ENCODE data around the gene PRKN.

Gene PRKN

DNA sequence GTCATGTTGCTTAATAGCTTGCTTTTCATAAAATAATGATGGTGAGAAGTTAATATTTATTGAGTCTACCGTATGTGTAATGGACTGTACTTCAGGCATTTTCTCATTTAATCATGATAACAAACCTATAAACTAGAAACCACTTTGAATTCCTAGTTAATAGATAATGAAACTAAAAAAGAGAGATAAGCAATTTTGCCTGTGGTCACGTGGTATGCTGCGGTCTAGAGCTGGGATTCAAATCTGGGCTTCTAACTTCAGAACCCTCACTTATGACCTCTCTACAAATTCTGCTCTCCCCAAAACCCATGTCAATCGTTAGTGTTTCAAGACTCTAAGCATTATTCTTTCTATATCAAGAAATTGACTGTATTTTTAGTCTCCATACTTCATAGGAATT lies 700.7 kb downstream of the PRKN start:
- no peaks in the 10 kb centered on the region for H3K36me3 ChIP-seq
- intact Hi-C loops (cut with DNase I; ENCODE audit: low total_unique reads): no loop called here
- no peaks in the 10 kb centered on the region for H3K4me1 ChIP-seq
- TF ChIP-seq, protein P1, sequence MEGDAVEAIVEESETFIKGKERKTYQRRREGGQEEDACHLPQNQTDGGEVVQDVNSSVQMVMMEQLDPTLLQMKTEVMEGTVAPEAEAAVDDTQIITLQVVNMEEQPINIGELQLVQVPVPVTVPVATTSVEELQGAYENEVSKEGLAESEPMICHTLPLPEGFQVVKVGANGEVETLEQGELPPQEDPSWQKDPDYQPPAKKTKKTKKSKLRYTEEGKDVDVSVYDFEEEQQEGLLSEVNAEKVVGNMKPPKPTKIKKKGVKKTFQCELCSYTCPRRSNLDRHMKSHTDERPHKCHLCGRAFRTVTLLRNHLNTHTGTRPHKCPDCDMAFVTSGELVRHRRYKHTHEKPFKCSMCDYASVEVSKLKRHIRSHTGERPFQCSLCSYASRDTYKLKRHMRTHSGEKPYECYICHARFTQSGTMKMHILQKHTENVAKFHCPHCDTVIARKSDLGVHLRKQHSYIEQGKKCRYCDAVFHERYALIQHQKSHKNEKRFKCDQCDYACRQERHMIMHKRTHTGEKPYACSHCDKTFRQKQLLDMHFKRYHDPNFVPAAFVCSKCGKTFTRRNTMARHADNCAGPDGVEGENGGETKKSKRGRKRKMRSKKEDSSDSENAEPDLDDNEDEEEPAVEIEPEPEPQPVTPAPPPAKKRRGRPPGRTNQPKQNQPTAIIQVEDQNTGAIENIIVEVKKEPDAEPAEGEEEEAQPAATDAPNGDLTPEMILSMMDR (IDR thresholded peaks at IDR 0.05): no peak
- DNase-seq: no peak
- H3K9me3 ChIP-seq: no peaks in the 10 kb centered on the region
- no peak overlapping the region for H3K4me3 ChIP-seq
- H3K27ac ChIP-seq: no peak overlapping the region
- no peaks in the 10 kb centered on the region for H3K27me3 ChIP-seq

DNA sequence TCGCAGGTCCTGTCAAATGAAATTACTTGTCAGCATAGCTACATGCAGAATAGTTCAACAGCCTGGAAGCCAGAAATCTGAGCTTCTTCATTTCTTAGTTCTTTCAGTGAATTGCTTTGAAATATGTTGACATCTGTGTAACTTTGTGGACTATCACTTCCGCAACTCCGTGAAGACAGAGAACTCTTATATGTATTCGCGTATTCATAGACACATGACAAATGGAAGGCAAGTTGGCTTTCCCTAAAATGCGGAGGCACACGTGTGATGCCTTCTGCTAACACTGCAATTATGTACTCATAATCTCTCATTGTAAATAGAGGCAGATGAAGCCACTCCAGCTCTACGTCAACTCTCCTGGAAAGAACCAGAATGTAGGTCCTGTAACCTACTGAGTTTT lies 701.5 kb downstream of the PRKN start:
- Histone ChIP-seq H3K4me3 (no peak overlapping the region), H3K36me3 (no peaks in the 10 kb centered on the region), H3K27ac (no peak overlapping the region), H3K4me1 (no peaks in the 10 kb centered on the region), H3K9me3 (no peaks in the 10 kb centered on the region), H3K27me3 (no peaks in the 10 kb centered on the region)
- TF ChIP-seq, protein P1 (IDR thresholded peaks at IDR 0.05): no peak
- DNase-seq: no peak
- intact Hi-C loops (cut with DNase I; ENCODE audit: low total_unique reads): no loop called here

DNA sequence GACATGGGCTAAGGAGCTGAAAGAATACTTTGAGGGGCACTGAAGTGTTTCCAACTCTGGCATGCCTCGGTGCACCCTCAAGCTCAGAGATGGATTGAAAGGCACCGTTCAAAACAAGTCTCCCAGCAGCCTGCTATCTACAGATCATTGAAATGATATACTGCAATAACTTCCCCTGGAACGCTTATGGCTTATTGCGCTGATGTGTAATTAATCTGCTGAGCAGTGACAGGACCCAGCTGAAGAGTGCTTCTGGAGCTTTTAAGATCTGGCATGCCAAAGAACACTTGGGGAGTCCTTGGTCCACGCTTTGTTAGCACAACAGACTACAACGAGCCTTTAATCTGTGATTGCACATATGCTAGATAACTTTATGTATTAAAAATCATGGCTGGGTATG lies 708.2 kb downstream of the PRKN start:
- intact Hi-C loops (cut with DNase I; ENCODE audit: low total_unique reads): no loop called here
- DNase-seq: no peak
- Histone ChIP-seq H3K9me3 (no peaks in the 10 kb centered on the region), H3K4me3 (no peak overlapping the region), H3K27me3 (no peaks in the 10 kb centered on the region), H3K27ac (no peak overlapping the region), H3K36me3 (no peaks in the 10 kb centered on the region), H3K4me1 (no peaks in the 10 kb centered on the region)
- TF ChIP-seq, protein P1 (IDR thresholded peaks at IDR 0.05): no peak

DNA sequence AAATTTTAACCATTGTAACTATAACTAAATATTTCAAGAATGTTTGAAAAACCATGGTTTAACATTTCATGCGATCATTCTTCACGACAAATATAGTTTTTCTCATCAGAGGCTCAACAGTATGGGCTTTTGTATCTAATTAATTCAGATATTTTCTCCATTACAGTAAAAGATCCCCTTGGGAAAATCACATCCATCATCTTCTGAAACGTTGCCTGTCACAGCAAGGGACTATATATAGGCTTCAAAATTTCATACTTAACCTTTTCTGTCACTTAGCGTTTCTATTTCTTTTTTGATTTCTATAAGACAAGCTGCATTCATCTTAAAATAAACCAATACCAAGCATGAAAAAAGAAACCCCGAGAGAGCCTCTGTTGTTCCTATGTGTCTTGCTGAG lies 710.0 kb downstream of the PRKN start:
- no peak for DNase-seq
- Histone ChIP-seq H3K4me3 (no peak overlapping the region), H3K9me3 (no peaks in the 10 kb centered on the region), H3K36me3 (no peaks in the 10 kb centered on the region), H3K4me1 (no peaks in the 10 kb centered on the region), H3K27ac (no peak overlapping the region), H3K27me3 (no peaks in the 10 kb centered on the region)
- intact Hi-C loops (cut with DNase I; ENCODE audit: low total_unique reads): no loop called here
- TF ChIP-seq, protein P1 (IDR thresholded peaks at IDR 0.05): no peak

DNA sequence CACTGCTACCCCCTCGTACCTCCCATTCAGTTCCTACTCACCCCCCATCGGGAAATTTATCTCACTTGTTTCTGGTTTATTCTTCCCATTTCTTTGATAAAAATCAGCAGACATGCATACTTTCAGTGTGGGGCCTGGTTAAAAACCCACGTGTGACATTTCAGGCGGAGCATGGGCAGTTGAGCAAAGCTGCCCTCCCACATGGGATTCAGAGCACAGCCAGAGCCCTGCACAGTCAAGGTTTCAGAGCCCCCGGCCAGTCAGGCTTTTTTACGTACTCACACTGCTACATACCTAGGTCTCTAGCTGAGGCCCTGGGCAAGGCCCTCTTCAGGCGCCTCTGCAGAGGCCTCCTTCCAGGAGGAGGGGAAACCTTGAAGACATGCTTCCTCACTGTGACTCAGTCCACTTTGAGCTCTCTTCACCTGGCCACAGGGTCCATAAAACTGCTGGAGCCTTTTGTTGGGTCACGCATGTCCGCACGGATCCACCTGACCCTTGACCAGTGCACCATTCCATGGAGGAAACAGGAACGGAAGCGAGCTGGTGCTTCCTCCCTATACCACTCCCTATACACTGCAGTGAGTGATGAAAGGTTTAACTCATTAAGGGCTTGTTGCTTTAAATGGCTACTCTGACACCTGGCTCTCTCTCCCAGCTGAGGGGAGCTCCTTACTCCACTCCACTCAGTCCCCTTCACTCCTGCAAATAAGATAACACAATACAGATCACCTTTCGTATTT lies 713.3 kb downstream of the PRKN start:
- H3K4me3 ChIP-seq: no peak overlapping the region
- TF ChIP-seq, protein P1 (IDR thresholded peaks at IDR 0.05): no peak

DNA sequence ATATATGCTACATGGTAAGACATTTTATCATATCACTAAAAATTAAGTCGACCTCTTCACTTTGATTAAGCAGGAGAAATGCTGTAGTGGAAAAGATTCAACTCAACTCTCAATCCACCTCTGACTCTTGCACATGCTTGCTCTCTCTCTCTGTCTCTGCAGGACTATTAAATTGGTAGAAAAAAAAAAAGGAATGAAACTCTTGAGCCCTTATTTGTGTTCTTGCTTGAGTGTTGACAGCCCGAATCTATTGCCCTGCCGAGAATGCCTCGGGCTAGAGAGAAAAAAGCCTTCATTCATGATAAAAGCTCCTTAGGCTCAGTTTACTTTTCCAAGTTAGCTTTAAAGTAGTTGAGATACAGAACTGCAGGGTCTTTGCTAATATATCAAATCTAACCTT lies 722.2 kb downstream of the PRKN start:
- DNase-seq: no peak
- TF ChIP-seq, protein P1 (IDR thresholded peaks at IDR 0.05): no peak
- H3K4me1 ChIP-seq: no peaks in the 10 kb centered on the region
- no peaks in the 10 kb centered on the region for H3K36me3 ChIP-seq
- H3K27me3 ChIP-seq: no peaks in the 10 kb centered on the region
- no peak overlapping the region for H3K27ac ChIP-seq
- no peak overlapping the region for H3K4me3 ChIP-seq
- no peaks in the 10 kb centered on the region for H3K9me3 ChIP-seq
- intact Hi-C loops (cut with DNase I; ENCODE audit: low total_unique reads): no loop called here

More for the DNA sequence above, 713.3 kb downstream of the PRKN start:
- H3K9me3 ChIP-seq: no peaks in the 10 kb centered on the region
- intact Hi-C loops (cut with DNase I; ENCODE audit: low total_unique reads): no loop called here
- H3K27ac ChIP-seq: no peak overlapping the region
- no peaks in the 10 kb centered on the region for H3K36me3 ChIP-seq
- no peak for DNase-seq
- no peaks in the 10 kb centered on the region for H3K27me3 ChIP-seq
- no peaks in the 10 kb centered on the region for H3K4me1 ChIP-seq

All from tibial artery (tissue), 4 donors.